GM15510 (cell line): ENCODE data around the gene MATCAP1.

Experiments
- POLR2A ChIP-seq: IDR thresholded peaks from 3 replicates; pipeline ENCODE4 v1.6.1; 2011; ENCODE audit warnings: borderline replicate concordance; ENCODE audit not compliant: insufficient read length; ENCODE audit errors: extremely low read depth

Gene MATCAP1

GRCh38 chr16:67150047-67150832 lies 33.5 kb downstream of the MATCAP1 start:
- no peak for TF ChIP-seq POLR2A

DNA sequence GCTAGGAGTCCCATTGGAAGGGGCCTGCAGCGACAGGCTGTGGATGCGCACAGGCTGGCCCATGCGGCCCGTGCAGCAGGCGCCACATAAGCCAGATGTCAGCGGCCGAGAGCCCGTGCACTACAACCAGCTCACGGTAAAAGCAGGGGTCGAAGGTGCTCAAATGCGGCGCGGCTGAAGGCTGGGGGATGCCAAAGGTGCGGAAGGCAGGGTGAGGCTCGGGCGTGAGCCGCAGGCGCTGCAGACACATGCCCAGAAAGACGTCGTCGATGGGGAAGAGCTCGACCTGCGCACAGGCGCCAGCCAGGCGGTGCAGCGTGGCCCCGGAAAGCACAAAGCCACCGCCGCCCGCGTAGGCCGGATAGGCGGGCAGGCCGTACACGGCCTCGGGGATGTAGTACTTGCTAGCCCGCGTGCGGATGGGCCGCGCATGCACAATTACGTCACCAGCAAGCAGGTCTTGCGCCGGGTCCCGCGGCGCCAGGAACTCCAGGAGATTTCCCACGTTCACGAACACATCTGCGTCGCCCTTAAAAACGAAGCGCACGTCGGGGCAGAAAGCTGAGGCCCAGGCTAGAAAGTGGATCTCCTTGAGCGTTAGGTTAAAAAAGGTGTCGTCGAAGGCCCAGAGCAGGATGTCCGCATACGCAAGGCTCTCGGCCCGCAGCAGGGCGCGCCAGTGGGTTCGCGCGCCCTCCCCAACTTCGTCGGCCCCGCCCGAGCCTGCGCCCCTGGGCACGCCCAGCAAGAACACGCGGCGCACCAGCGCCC lies 34.3 kb downstream of the MATCAP1 start:
- no peak for TF ChIP-seq POLR2A

GRCh38 chr16:67148656-67149275 lies 35.0 kb downstream of the MATCAP1 start:
- TF ChIP-seq POLR2A, result no peak

GRCh38 chr16:67148221-67148620 lies 35.5 kb downstream of the MATCAP1 start:
- TF ChIP-seq POLR2A, result no peak

- no peak for TF ChIP-seq POLR2A
Measured at GRCh38 chr16:67147437-67148140, 36.2 kb downstream of the MATCAP1 start.

DNA sequence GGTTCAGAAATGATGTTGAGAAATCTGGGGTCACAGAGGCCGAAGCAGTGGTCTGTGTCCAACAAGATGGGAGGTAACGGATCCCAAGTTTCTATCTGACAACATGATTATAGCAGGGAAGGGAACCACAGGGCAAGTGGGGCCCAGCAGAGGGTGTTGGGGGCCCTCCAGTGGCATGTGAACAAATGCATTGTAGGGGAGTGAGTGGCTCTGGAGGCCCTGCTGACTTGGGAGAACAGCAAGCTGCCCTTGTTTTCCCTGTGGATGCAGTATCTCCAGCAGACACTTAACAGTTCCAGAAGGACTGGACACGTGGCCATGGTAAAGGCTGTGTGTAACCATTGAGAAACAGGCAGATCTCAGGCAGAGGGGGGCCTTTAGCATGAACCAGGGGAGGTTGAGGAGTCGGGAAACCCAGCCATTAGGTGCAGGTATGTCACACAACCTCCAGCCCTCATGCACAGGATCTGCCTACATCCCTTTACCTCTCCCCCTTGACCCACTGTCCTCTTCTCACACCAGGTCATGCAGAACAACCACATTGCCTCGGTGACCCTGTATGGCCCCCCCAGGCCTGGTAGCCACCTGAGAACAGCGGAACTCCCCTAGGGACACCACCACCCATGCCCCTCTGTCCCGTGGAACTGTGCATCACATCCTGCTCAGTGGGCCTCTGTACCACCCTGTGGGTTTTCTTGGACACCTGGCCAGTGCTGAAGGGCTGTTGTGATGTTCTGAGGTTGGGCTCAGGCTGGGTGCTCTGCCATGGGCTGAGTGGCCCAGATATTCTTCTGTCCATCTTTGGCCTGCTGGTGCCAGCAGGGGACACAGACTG lies 37.0 kb downstream of the MATCAP1 start:
- TF ChIP-seq POLR2A, result no peak

DNA sequence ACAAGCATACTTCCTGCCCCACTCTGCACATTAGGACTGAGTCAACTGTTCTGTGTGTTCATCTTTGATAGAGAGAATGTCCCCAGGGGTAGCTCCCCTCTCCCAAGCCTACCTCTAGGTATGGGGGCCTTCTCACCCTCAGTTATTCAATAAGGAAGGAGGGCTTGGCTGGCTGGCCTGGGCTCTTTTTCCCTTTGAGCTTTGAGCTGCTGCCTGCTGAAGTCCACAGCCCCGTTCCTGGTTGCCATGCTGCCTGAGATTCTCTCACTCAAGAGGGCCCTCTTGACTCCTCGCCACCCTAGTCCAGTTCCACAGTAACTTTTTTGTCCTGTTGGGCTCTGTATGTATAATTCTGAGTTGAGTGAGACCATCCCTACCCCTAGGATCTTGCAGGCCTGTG lies 38.0 kb downstream of the MATCAP1 start:
- no peak for TF ChIP-seq POLR2A

DNA sequence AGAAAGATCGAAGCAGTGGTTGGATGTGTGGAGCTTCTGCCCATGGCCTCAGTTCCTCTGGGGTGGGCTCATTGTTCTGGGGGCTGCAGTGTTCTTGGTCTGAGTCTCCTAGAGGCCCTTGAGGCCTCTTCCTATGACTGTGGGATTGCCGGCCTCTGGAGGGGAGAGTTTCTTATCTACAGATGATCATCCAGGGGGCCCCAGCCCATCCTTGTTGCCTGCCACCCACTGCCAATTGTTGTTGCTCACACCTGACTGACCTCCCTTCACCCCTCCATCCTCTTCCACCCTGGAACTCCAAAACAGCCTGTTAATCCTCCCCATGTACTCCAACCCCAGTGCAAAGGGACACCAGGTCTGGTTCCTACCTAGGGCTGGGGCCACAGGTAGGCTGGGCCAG lies 38.8 kb downstream of the MATCAP1 start:
- no peak for TF ChIP-seq POLR2A

- TF ChIP-seq POLR2A, result no peak
Measured at GRCh38 chr16:67142342-67142741, 41.4 kb downstream of the MATCAP1 start.

DNA sequence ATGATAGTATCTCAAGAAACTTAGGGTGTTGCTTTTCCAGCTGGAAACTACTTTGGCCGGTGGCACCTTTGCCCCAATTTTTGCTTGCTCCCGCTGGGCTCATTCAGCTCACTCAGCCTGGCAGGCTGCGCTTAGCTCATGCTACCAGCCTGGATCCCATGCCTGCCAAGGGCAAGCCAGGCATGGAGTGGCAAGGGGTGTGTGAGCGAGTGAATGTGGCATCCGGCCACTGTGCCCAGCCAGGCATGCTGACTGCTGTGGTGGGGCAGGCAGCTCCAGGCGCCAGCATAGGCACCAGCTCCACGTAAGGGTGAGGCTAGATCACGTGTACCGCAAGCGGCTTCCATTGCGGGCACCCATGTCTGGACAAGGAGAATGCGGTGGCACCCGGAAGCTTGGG lies 42.4 kb downstream of the MATCAP1 start:
- TF ChIP-seq POLR2A, result no peak

DNA sequence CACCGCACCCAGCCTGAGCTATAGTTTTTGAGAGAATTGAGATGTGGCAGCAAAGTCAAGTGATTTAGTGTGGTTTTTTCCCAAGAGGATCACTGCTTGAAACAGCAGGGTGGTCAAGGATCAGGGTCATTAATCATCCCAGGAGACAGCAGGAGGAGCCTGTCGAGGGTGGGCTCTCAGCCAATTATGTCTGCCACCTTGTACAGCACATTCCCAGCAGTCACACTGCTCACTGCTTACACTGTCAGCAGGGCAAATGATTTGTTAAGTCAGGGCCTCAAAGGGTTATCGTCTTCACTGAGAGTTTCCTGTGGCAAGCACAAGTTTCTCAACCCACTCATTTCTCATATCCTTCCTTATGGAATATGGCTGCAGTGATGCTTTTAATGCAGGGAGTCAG lies 46.2 kb downstream of the MATCAP1 start:
- TF ChIP-seq POLR2A, result no peak

- TF ChIP-seq POLR2A, result no peak
Measured at GRCh38 chr16:67129422-67129821, 54.3 kb downstream of the MATCAP1 start.

GRCh38 chr16:67128887-67129286 lies 54.9 kb downstream of the MATCAP1 start:
- TF ChIP-seq POLR2A, result no peak

DNA sequence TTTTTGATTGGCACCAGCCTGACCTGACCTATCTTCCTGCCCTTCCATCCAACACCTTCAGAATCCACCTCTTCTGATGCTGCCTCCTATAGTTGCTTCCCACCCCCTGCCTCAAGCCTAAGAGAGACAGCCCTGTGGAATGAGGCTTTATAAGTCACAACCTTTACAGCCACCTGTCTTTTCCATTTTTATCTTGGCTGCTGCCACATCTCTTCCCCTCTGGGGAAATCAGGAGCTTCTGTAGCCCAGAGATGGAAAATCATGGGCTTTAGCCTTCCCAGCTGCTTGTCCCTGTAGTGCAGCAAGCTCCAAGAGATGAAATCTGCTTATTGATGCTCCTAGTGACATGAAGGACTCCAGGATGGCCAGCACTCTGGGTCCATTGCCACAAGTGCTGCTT lies 55.3 kb downstream of the MATCAP1 start:
- TF ChIP-seq POLR2A, result no peak
